Esophagus (tissue), 2 donors: ENCODE data around the gene GCN1. TPM values are rescaled to one million over a fixed set of nuclear protein-coding genes. Genes with fewer than 3 reads are reported as not detected.

Experiments
- H3K27ac ChIP-seq, 2 donors: one replicate each; pipeline ENCODE4 v1.5.1; 2013; ENCODE audit warnings: low read depth in 2 of 2, mild to moderate bottlenecking in 2 of 2, inconsistent platforms in 1 of 2, low read length in 1 of 2, moderate library complexity in 1 of 2
- H3K27me3 ChIP-seq, 2 donors: one replicate each; pipeline ENCODE4 v1.6.1; 2013; ENCODE audit warnings: low read length in 2 of 2, control low read depth in 1 of 2, mild to moderate bottlenecking in 1 of 2; ENCODE audit not compliant: insufficient read depth in 2 of 2, control insufficient read depth in 1 of 2
- H3K36me3 ChIP-seq, 2 donors: one replicate each; pipeline ENCODE4 v1.6.1; 2013; ENCODE audit warnings: low read length in 1 of 2; ENCODE audit not compliant: control insufficient read depth in 2 of 2, insufficient read depth in 2 of 2
- H3K4me1 ChIP-seq, 2 donors: one replicate each; pipeline ENCODE4 v1.6.1; 2013; ENCODE audit warnings: low read length in 1 of 2; ENCODE audit not compliant: control insufficient read depth in 2 of 2, insufficient read depth in 2 of 2
- H3K4me3 ChIP-seq, 2 donors: one replicate each; pipeline ENCODE4 v1.5.1; 2013; ENCODE audit warnings: low read length in 2 of 2, mild to moderate bottlenecking in 2 of 2, low read depth in 1 of 2, moderate library complexity in 1 of 2
- H3K9me3 ChIP-seq, 2 donors: one replicate each; pipeline ENCODE4 v1.6.1; 2013; ENCODE audit warnings: mild to moderate bottlenecking in 2 of 2, low read depth in 1 of 2, low read length in 1 of 2, moderate library complexity in 1 of 2; ENCODE audit not compliant: control insufficient read depth in 2 of 2, insufficient read depth in 1 of 2
- WGBS, 2 donors: extraction: QIAGEN DNeasy Blood & Tissue Kit; methylation state at CpG; one replicate each; pipeline ENCODE4 v1.1.7; 2013; 5-methylcytosine and 5-hydroxymethylcytosine counted together
- polyA plus RNA-seq, 2 donors: library from polyadenylated mRNA; stranded (reverse); fragments of 200-250 nt; gene quantifications; one replicate each; pipeline ENCODE4 v1.2.3, GENCODE V29; 2013
- donor health status: healthy with polysubstance abuse.
- donor health status: Bipolar disorder and iron deficiency.

The GCN1 gene
- polyA plus RNA-seq, 2 donors = 22.9 to 28.1 TPM

GRCh38 chr12:120170631-120171030 lies 23.9 kb downstream of the GCN1 start:
- Histone ChIP-seq H3K27me3 (no peaks in the 10 kb centered on the region), H3K9me3 (no peaks in the 10 kb centered on the region), H3K4me1 (no peaks in the 10 kb centered on the region), H3K4me3 (no peak overlapping the region), H3K36me3 (peaks cover 34% of the 10 kb centered on the region in 2 donors), H3K27ac (no peak overlapping the region)
- 89 to 93% methylated on average over 7 of the region's 7 CpGs for WGBS, 2 donors

DNA sequence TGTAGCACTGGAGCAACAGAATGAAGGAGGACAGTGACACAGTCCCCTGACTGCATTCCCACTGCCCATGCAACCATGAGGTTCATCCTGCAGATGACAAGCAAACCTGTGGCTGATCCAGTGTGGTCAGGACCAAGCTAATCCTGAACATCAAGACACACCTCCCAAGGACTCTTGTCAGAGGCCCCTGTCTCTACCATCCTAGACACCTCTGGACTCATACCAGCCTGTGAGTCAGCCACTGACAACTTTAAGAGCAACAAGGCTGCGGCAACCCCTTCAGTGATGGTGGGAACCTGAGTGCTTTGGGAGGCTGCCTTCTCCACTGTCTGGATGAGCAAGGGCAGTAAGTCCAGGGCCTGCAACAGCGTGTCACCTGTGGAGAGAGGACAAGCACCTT lies 24.6 kb downstream of the GCN1 start:
- Histone ChIP-seq H3K36me3 (peaks cover 29 to 34% of the 10 kb centered on the region in 2 donors), H3K9me3 (no peaks in the 10 kb centered on the region), H3K4me3 (no peak overlapping the region), H3K27me3 (no peaks in the 10 kb centered on the region), H3K27ac (no peak overlapping the region), H3K4me1 (no peaks in the 10 kb centered on the region)
- 90 to 95% methylated on average over 2 of the region's 2 CpGs for WGBS, 2 donors

DNA sequence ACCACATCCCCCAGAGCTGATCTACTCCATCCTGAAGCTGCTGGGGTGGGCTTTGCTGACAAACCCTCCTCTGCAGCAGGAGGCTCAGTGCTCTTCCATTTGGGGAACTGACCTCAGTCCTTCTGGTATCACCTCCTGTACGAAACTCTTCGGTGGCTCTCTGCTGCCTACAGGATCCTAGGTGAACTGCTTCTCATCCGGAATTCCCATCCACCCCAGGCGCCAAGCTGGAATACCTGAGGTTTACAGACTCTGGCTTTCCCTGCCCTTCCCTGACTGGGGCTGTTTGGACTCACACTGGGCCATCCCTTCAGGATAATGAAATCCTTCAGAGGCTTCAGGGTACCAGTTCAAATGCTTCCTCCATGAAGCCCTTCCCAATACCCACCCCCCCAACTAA lies 26.2 kb downstream of the GCN1 start:
- H3K27ac ChIP-seq = no peak overlapping the region
- no peaks in the 10 kb centered on the region for H3K4me1 ChIP-seq
- H3K4me3 ChIP-seq = no peak overlapping the region
- H3K27me3 ChIP-seq = no peaks in the 10 kb centered on the region
- peaks cover 25 to 31% of the 10 kb centered on the region in 2 donors for H3K36me3 ChIP-seq
- no peaks in the 10 kb centered on the region for H3K9me3 ChIP-seq
- 94 to 98% methylated on average over 4 of the region's 4 CpGs for WGBS, 2 donors

DNA sequence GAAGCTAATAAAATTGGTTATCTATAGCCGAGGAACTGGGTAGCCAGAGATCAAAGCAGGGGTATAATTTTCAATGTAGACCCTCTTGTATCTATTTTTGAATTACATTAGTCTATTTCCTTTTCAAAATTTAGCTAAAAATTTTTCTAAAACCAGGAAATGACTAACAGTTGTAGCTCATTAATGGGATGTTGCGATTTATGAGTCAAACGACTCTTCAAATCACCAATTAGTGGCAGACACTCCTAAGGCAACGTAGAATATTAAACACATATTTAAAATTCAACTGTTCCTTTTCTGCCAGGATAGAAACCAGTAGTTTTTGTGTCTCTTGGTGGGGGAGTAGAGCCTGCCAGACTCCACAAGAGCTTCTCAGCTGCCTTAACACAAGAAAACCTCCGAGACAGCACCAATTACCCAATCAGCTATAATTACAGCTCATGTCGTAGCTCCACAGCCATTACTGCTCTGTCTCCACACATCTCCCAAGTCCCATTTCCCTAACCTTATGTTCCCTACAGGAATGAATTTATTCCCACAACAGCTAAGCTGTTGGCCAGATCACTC lies 26.9 kb downstream of the GCN1 start:
- Histone ChIP-seq H3K36me3 (peaks cover 22 to 36% of the 10 kb centered on the region in 2 donors), H3K27me3 (no peaks in the 10 kb centered on the region), H3K4me1 (no peaks in the 10 kb centered on the region), H3K4me3 (no peak overlapping the region), H3K27ac (no peak overlapping the region), H3K9me3 (no peaks in the 10 kb centered on the region)
- 86 to 88% methylated on average over 6 of the region's 6 CpGs for WGBS, 2 donors

DNA sequence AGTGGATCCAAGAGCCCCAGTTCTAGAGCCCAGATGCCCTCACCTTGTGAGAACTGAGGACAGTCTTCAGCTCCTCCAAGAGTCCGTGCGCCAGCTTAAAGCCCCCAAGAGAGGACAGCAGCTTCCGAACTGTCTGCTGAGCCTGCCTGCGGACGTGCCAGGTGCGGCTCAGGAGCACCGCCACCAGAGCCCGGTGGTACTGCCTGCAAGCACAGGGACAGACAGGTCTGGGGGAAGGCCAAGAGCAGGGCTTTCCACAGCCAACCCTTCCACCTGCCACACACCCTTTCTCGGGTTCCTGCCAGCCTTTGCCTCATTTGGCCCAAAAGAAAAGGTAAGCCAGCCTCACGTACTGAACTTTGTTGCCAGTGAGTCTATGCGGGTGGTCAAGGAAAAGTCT lies 30.2 kb downstream of the GCN1 start:
- peaks cover 39 to 61% of the 10 kb centered on the region in 2 donors for H3K36me3 ChIP-seq
- H3K9me3 ChIP-seq = no peaks in the 10 kb centered on the region
- 92 to 93% methylated on average over 11 of the region's 11 CpGs for WGBS, 2 donors
- H3K27me3 ChIP-seq = no peaks in the 10 kb centered on the region
- H3K27ac ChIP-seq = no peak overlapping the region
- H3K4me1 ChIP-seq = no peaks in the 10 kb centered on the region
- no peak overlapping the region for H3K4me3 ChIP-seq

GRCh38 chr12:120162763-120163162 lies 31.8 kb downstream of the GCN1 start:
- Histone ChIP-seq H3K36me3 (peaks cover 36 to 61% of the 10 kb centered on the region in 2 donors), H3K27me3 (no peaks in the 10 kb centered on the region), H3K4me3 (no peak overlapping the region), H3K27ac (no peak overlapping the region), H3K4me1 (no peaks in the 10 kb centered on the region), H3K9me3 (no peaks in the 10 kb centered on the region)
- 93% methylated on average over 8 of the region's 8 CpGs for WGBS, 2 donors

- no peak overlapping the region for H3K4me3 ChIP-seq
- no peaks in the 10 kb centered on the region for H3K9me3 ChIP-seq
- H3K27ac ChIP-seq = no peak overlapping the region
- H3K4me1 ChIP-seq = no peaks in the 10 kb centered on the region
- peaks cover 38 to 63% of the 10 kb centered on the region in 2 donors for H3K36me3 ChIP-seq
- H3K27me3 ChIP-seq = no peaks in the 10 kb centered on the region
- WGBS, 2 donors = 93% methylated on average over 11 of the region's 11 CpGs
Observed at GRCh38 chr12:120161852-120162251, 32.7 kb downstream of the GCN1 start.

GRCh38 chr12:120159509-120160237 lies 34.8 kb downstream of the GCN1 start:
- Histone ChIP-seq H3K27ac (no peak overlapping the region), H3K9me3 (no peaks in the 10 kb centered on the region), H3K36me3 (peaks cover 43 to 79% of the 10 kb centered on the region in 2 donors), H3K4me3 (no peak overlapping the region), H3K27me3 (no peaks in the 10 kb centered on the region), H3K4me1 (no peaks in the 10 kb centered on the region)
- 92 to 93% methylated on average over 12 of the region's 12 CpGs for WGBS, 2 donors

- no peaks in the 10 kb centered on the region for H3K27me3 ChIP-seq
- WGBS, 2 donors = 96 to 97% methylated on average over 10 of the region's 10 CpGs
Observed at GRCh38 chr12:120158351-120158750, 36.2 kb downstream of the GCN1 start.

GRCh38 chr12:120157678-120158077 lies 36.8 kb downstream of the GCN1 start:
- H3K4me1 ChIP-seq = no peaks in the 10 kb centered on the region
- H3K4me3 ChIP-seq = no peak overlapping the region
- H3K27me3 ChIP-seq = no peaks in the 10 kb centered on the region
- peaks cover 44 to 84% of the 10 kb centered on the region in 2 donors for H3K36me3 ChIP-seq
- H3K9me3 ChIP-seq = no peaks in the 10 kb centered on the region
- no peak overlapping the region for H3K27ac ChIP-seq
- 80 to 84% methylated on average over 11 of the region's 11 CpGs for WGBS, 2 donors

More at GRCh38 chr12:120158351-120158750, 36.2 kb downstream of the GCN1 start:
- Histone ChIP-seq H3K36me3 (peaks cover 39 to 85% of the 10 kb centered on the region in 2 donors), H3K27ac (no peak overlapping the region), H3K4me3 (no peak overlapping the region), H3K9me3 (no peaks in the 10 kb centered on the region), H3K4me1 (no peaks in the 10 kb centered on the region)
